ENCODE results near the gene SDCCAG8.

SDCCAG8 gene

GRCh38 chr1:243499711-243500110 is 243.9 kb downstream of the SDCCAG8 start:
- no peak overlapping the region for H3K27ac ChIP-seq
- H3K36me3 ChIP-seq (ENCODE audit: insufficient read depth, low read length) = no peaks in the 10 kb centered on the region
- no peak overlapping the region for H3K9ac ChIP-seq (ENCODE audit: insufficient read length)
- no peak for DNase-seq (ENCODE audit: low read depth, low spot score)
- no peak overlapping the region for H3K4me3 ChIP-seq
- TF ChIP-seq EZH2 (IDR thresholded peaks at IDR 0.05) (no peak), FOXP2 (optimal IDR thresholded peaks at IDR 0.05; ENCODE audit: control extremely low read depth, extremely low read length, insufficient read depth) (no peak), POLR2AphosphoS5 (IDR thresholded peaks at IDR 0.05; ENCODE audit: borderline replicate concordance, low read depth, low read length) (no peak)
- H3K9me3 ChIP-seq (ENCODE audit: low read depth, low read length) = no peaks in the 10 kb centered on the region

- Histone ChIP-seq H3K9me3 (ENCODE audit: low read depth, low read length) (no peaks in the 10 kb centered on the region), H3K36me3 (ENCODE audit: insufficient read depth, low read length) (no peaks in the 10 kb centered on the region), H3K9ac (ENCODE audit: insufficient read length) (no peak overlapping the region), H3K4me3 (no peak overlapping the region), H3K27ac (no peak overlapping the region)
- TF ChIP-seq POLR2AphosphoS5 (IDR thresholded peaks at IDR 0.05; ENCODE audit: borderline replicate concordance, low read depth, low read length) (no peak), FOXP2 (optimal IDR thresholded peaks at IDR 0.05; ENCODE audit: control extremely low read depth, extremely low read length, insufficient read depth) (no peak), EZH2 (IDR thresholded peaks at IDR 0.05) (no peak)
- DNase-seq (ENCODE audit: low read depth, low spot score) = no peak
Observed at GRCh38 chr1:243500512-243500911, 244.7 kb downstream of the SDCCAG8 start.

GRCh38 chr1:243501002-243501401 is 245.2 kb downstream of the SDCCAG8 start:
- no peak overlapping the region for H3K27ac ChIP-seq
- H3K36me3 ChIP-seq (ENCODE audit: insufficient read depth, low read length) = no peaks in the 10 kb centered on the region
- no peak for DNase-seq (ENCODE audit: low read depth, low spot score)

GRCh38 chr1:243503155-243503554 is 247.3 kb downstream of the SDCCAG8 start:
- H3K9me3 ChIP-seq (ENCODE audit: low read depth, low read length) = no peaks in the 10 kb centered on the region
- H3K27ac ChIP-seq = no peak overlapping the region
- no peak overlapping the region for H3K9ac ChIP-seq (ENCODE audit: insufficient read length)
- no peak for DNase-seq (ENCODE audit: low read depth, low spot score)
- no peak overlapping the region for H3K4me3 ChIP-seq
- TF ChIP-seq FOXP2 (optimal IDR thresholded peaks at IDR 0.05; ENCODE audit: control extremely low read depth, extremely low read length, insufficient read depth) (no peak), POLR2AphosphoS5 (IDR thresholded peaks at IDR 0.05; ENCODE audit: borderline replicate concordance, low read depth, low read length) (no peak), EZH2 (IDR thresholded peaks at IDR 0.05) (no peak)
- H3K36me3 ChIP-seq (ENCODE audit: insufficient read depth, low read length) = no peaks in the 10 kb centered on the region

More at GRCh38 chr1:243501002-243501401, 245.2 kb downstream of the SDCCAG8 start:
- no peaks in the 10 kb centered on the region for H3K9me3 ChIP-seq (ENCODE audit: low read depth, low read length)
- H3K4me3 ChIP-seq = no peak overlapping the region
- TF ChIP-seq FOXP2 (optimal IDR thresholded peaks at IDR 0.05; ENCODE audit: control extremely low read depth, extremely low read length, insufficient read depth) (no peak), EZH2 (IDR thresholded peaks at IDR 0.05) (no peak), POLR2AphosphoS5 (IDR thresholded peaks at IDR 0.05; ENCODE audit: borderline replicate concordance, low read depth, low read length) (no peak)
- H3K9ac ChIP-seq (ENCODE audit: insufficient read length) = no peak overlapping the region

- Histone ChIP-seq H3K4me3 (no peak overlapping the region), H3K9ac (ENCODE audit: insufficient read length) (no peak overlapping the region), H3K9me3 (ENCODE audit: low read depth, low read length) (no peaks in the 10 kb centered on the region), H3K27ac (no peak overlapping the region), H3K36me3 (ENCODE audit: insufficient read depth, low read length) (no peaks in the 10 kb centered on the region)
- TF ChIP-seq POLR2AphosphoS5 (IDR thresholded peaks at IDR 0.05; ENCODE audit: borderline replicate concordance, low read depth, low read length) (no peak), EZH2 (IDR thresholded peaks at IDR 0.05) (no peak), FOXP2 (optimal IDR thresholded peaks at IDR 0.05; ENCODE audit: control extremely low read depth, extremely low read length, insufficient read depth) (no peak)
- DNase-seq (ENCODE audit: low read depth, low spot score) = no peak
Observed at GRCh38 chr1:243505986-243506689, 250.3 kb downstream of the SDCCAG8 start.

- no peaks in the 10 kb centered on the region for H3K9me3 ChIP-seq (ENCODE audit: low read depth, low read length)
- H3K4me3 ChIP-seq = no peak overlapping the region
- H3K9ac ChIP-seq (ENCODE audit: insufficient read length) = no peak overlapping the region
- no peak for DNase-seq (ENCODE audit: low read depth, low spot score)
- H3K27ac ChIP-seq = no peak overlapping the region
- H3K36me3 ChIP-seq (ENCODE audit: insufficient read depth, low read length) = no peaks in the 10 kb centered on the region
- TF ChIP-seq FOXP2 (optimal IDR thresholded peaks at IDR 0.05; ENCODE audit: control extremely low read depth, extremely low read length, insufficient read depth) (no peak), POLR2AphosphoS5 (IDR thresholded peaks at IDR 0.05; ENCODE audit: borderline replicate concordance, low read depth, low read length) (no peak), EZH2 (IDR thresholded peaks at IDR 0.05) (no peak)
Observed at GRCh38 chr1:243507001-243507671, 251.3 kb downstream of the SDCCAG8 start.

GRCh38 chr1:243507672-243508302 is 251.9 kb downstream of the SDCCAG8 start:
- no peak for DNase-seq (ENCODE audit: low read depth, low spot score)
- TF ChIP-seq EZH2 (IDR thresholded peaks at IDR 0.05) = no peak
- no peak for TF ChIP-seq POLR2AphosphoS5 (IDR thresholded peaks at IDR 0.05; ENCODE audit: borderline replicate concordance, low read depth, low read length)
- TF ChIP-seq FOXP2 (optimal IDR thresholded peaks at IDR 0.05; ENCODE audit: control extremely low read depth, extremely low read length, insufficient read depth) = no peak
- Histone ChIP-seq H3K27ac (no peak overlapping the region), H3K9me3 (ENCODE audit: low read depth, low read length) (no peaks in the 10 kb centered on the region), H3K9ac (ENCODE audit: insufficient read length) (no peak overlapping the region), H3K4me3 (no peak overlapping the region), H3K36me3 (ENCODE audit: insufficient read depth, low read length) (no peaks in the 10 kb centered on the region)

- DNase-seq (ENCODE audit: low read depth, low spot score) = no peak
- H3K4me3 ChIP-seq = no peak overlapping the region
- no peaks in the 10 kb centered on the region for H3K36me3 ChIP-seq (ENCODE audit: insufficient read depth, low read length)
- no peak overlapping the region for H3K9ac ChIP-seq (ENCODE audit: insufficient read length)
- TF ChIP-seq EZH2 (IDR thresholded peaks at IDR 0.05) (no peak), POLR2AphosphoS5 (IDR thresholded peaks at IDR 0.05; ENCODE audit: borderline replicate concordance, low read depth, low read length) (no peak), FOXP2 (optimal IDR thresholded peaks at IDR 0.05; ENCODE audit: control extremely low read depth, extremely low read length, insufficient read depth) (no peak)
- H3K27ac ChIP-seq = no peak overlapping the region
- no peaks in the 10 kb centered on the region for H3K9me3 ChIP-seq (ENCODE audit: low read depth, low read length)
Observed at GRCh38 chr1:243508303-243508713, 252.5 kb downstream of the SDCCAG8 start.

Measured in SK-N-MC (cell line).